Fibroblast of pulmonary artery (primary cell): Measurements from ENCODE around the gene INTU.

Source experiments
- DNase-seq: peaks from one replicate; pipeline ENCODE4 v3.0.0-alpha.2; 2010; ENCODE audit warnings: low read depth
- H3K4me3 ChIP-seq: replicated peaks from 2 replicates; pipeline ENCODE4 v1.5.1; 2011; ENCODE audit warnings: low read depth, mild to moderate bottlenecking, control low read depth, low read length, moderate library complexity
- TF ChIP-seq, protein P1 (sequence below): IDR thresholded peaks from 2 replicates; pipeline ENCODE4 v1.5.1; 2011; ENCODE audit warnings: mild to moderate bottlenecking, control low read depth, low read length, inconsistent platforms; ENCODE audit errors: missing control alignments

The INTU gene

DNA sequence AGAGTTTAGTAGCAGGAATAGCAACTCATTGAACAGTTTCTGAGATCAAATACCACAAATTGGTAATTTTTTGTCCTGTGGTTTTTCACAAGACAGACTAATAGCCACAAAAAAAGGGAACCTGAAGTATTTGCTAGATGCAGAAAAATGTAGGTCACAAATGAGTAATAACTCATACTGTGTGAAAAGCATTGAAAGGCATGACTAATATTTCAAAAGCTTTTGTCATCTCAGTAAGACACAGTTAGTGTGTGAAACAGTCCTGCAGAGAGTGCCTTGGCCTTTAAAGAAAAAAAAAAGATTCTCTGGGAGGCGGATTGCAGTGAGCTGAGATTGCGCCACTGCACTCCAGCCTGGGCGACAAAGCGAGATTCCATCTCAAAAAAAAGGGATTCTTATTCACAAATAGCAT lies 66.0 kb downstream of the INTU start:
- TF ChIP-seq, protein P1, sequence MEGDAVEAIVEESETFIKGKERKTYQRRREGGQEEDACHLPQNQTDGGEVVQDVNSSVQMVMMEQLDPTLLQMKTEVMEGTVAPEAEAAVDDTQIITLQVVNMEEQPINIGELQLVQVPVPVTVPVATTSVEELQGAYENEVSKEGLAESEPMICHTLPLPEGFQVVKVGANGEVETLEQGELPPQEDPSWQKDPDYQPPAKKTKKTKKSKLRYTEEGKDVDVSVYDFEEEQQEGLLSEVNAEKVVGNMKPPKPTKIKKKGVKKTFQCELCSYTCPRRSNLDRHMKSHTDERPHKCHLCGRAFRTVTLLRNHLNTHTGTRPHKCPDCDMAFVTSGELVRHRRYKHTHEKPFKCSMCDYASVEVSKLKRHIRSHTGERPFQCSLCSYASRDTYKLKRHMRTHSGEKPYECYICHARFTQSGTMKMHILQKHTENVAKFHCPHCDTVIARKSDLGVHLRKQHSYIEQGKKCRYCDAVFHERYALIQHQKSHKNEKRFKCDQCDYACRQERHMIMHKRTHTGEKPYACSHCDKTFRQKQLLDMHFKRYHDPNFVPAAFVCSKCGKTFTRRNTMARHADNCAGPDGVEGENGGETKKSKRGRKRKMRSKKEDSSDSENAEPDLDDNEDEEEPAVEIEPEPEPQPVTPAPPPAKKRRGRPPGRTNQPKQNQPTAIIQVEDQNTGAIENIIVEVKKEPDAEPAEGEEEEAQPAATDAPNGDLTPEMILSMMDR = no peak
- DNase-seq = peak; percentile 89
- no peak overlapping the region for H3K4me3 ChIP-seq

DNA sequence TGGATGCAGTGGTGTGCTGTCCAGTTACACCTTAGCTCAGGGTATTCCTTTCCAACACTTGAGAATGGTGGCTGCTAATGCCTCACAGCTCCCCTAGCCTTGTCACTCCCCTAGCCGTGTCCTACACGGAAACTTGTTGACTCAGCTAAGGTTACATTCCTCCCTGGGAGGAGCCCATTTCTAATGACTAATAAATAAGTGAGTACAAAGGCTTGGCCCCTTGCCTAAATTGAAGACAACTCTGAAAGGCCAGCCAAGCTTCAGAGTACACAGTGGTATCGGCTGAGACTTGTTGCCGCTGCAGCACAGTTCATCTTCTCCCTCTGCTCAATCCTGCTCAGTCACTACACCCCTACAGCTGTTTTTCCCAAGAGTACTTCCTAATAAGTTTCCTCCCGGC lies 76.2 kb downstream of the INTU start:
- TF ChIP-seq, protein P1 = no peak
- H3K4me3 ChIP-seq = no peak overlapping the region
- DNase-seq = peak; percentile 89

DNA sequence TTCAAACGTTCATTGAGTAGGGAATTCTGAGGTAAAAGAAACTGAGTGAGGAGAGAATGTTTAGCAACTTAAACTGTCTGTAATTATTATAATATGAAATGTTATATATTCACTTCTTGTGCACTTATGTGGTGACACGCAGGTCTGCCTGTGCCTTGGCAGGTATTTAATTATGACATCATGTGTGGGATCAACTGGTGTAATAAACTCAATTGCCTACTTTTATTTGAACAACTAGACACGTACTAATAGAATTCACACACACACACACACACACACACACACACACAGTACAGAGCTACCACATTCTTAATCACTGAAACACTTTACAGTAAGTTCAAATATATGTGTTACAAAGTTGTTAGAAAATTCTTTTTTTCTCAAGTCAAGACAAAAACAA lies 76.7 kb downstream of the INTU start:
- H3K4me3 ChIP-seq = no peak overlapping the region
- DNase-seq = peak; percentile 24
- TF ChIP-seq, protein P1 = no peak

DNA sequence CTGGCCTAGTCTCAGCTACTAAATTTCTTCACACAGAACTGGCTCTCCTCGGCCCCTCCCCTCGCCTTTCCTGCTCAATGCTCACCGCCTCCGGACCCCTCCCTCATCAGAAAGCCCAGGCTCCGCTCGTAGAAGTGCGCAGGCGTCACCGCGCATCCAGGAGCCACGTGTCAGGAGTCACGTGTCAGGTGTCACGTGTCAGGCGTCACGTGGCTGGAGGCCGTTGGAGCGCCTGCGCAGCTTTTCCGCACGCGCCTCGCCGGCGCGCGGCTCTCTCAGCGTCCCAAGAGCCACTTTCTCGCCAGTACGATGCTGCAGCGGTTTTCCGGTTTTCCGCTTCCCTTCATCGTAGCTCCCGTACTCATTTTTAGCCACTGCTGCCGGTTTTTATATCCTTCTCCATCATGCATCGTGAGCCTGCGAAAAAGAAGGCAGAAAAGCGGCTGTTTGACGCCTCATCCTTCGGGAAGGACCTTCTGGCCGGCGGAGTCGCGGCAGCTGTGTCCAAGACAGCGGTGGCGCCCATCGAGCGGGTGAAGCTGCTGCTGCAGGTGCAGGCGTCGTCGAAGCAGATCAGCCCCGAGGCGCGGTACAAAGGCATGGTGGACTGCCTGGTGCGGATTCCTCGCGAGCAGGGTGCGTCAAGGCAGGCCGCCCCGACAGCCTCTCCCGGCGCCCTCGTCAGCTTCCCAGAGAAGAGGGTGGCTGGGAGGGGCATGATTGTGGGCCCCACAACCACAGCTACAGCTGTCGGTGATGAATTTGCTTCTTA lies 97.6 kb downstream of the INTU start, which contains the start of gene SLC25A31:
Gene SLC25A31, plus strand, starts transcription at position 259 of the 772 bp plus-strand sequence. Its CDS starts 146 bp downstream, at position 405.
- H3K4me3 ChIP-seq = no peak within 1 kb of the TSS
- TF ChIP-seq, protein P1 = no peak
- no peak for DNase-seq

DNA sequence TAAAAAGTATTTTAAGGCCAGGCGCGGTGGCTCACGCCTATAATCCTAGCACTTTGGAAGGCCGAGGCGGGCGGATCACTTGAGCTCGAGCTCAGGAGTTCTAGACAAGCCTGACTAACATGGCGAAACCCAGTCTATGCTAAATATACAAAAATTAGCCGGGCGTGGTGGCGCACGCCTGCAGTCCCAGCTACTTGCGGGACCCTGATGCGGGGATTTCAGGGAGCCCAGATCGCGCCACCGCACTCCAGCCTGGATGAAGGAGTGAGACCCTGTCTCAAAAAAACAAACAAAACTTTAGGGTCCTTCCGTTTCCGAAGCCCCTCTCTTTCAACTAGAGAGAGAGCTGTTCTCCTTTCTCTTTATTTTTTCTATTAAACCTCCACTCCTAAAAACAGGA lies 98.6 kb downstream of the INTU start:
- DNase-seq = no peak
- H3K4me3 ChIP-seq = no peak overlapping the region
- TF ChIP-seq, protein P1 = no peak

DNA sequence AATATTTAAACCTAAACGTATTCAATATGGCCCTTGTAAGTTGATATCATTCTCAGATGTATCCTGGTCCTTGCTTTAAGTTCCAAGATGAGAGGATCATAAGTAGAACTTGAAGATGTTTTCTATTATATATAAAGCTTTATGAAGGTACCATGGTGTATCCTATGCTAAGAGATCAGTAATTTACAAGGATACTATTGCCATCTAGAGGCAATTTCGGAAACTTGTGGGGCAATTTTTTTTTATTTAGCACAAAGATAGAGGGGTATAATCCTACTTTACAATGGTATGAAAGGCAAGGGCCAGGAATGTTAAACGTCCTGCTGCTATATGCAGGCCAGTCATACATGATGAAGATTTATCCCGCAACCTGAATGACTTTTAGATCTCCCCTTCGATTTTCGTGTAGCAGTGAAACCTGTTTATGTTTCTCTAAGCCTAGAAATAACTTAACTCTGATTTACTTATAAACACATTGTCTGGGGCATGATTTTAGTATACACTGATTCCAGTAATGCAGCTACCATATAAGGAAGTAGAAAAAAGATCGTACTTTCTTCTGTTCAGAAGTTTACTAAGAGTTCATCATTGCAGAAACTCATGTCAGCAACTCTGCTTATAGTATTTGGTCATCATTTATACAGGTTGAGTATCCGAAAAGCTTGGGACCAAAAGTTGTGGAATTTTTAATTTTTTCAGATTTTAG lies 100.0 kb downstream of the INTU start:
- TF ChIP-seq, protein P1 = peak; percentile 60
- H3K4me3 ChIP-seq = no peak overlapping the region
- DNase-seq = peak; percentile 69

DNA sequence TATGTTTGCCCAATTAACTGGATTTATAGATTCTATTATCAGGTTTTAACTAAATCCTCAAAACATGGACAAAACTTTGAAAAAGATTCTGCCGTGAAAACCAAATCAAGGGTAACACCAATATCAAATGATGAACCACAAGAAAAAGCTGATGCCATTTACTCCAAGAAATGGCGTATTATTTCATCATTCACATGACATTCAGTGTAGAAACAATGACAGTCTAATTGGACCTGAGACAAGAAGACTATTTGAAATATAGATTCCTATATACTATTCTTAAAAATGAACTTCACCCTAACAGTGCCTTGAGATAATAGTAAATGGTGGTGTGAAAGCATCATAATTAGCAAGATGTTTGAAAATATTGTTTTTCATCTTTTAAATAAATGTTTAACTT lies 102.2 kb downstream of the INTU start:
- TF ChIP-seq, protein P1 = no peak
- no peak overlapping the region for H3K4me3 ChIP-seq
- DNase-seq = no peak
